GM18861 (cell line): Measurements from ENCODE around the gene DNAJC13.

ENCODE experiments used
- ATAC-seq: cut with Tn5 transposase; IDR thresholded peaks from one replicate; pipeline ENCODE4 v1.9.1; 2021; ENCODE audit not compliant: unreplicated experiment

DNAJC13 gene

GRCh38 chr3:132570016-132570415 lies 152.7 kb downstream of the DNAJC13 start:
- no peak for ATAC-seq

GRCh38 chr3:132573797-132574211 lies 156.5 kb downstream of the DNAJC13 start:
- no peak for ATAC-seq

- ATAC-seq, result no peak
Observed at GRCh38 chr3:132587401-132587800, 170.1 kb downstream of the DNAJC13 start.
